Endodermal cell (in vitro differentiated cells): ENCODE data around the gene MBOAT7. TPM values are rescaled to one million over a fixed set of nuclear protein-coding genes. Genes with fewer than 3 reads are reported as not detected.
A peak's percentile ranks its signal among the peaks of the same experiment; 100 is the strongest.
"Not testable (repeated sequence)": the region's sequence is repeated elsewhere in the genome, so short reads cannot be mapped to it uniquely, and the experiment has no call there.

Experiments used
- DNase-seq: peaks from one replicate; pipeline ENCODE4 v3.0.0-alpha.2; 2017
- H3K27ac ChIP-seq: 2 replicates; pipeline ENCODE4 v1.5.1; 2013; ENCODE audit warnings: mild to moderate bottlenecking, low read depth, low read length, moderate library complexity
- H3K27me3 ChIP-seq: 2 replicates; pipeline ENCODE4 v1.6.1; 2013; ENCODE audit warnings: mild to moderate bottlenecking, low read length, moderate library complexity; ENCODE audit not compliant: insufficient read depth, control insufficient read depth, poor library complexity, severe bottlenecking
- H3K36me3 ChIP-seq: 2 replicates; pipeline ENCODE4 v1.7.0; 2013; ENCODE audit warnings: mild to moderate bottlenecking, low read length, moderate library complexity; ENCODE audit not compliant: control insufficient read depth, insufficient read depth
- H3K4me1 ChIP-seq: one replicate; pipeline ENCODE4 v1.7.0; 2013; ENCODE audit warnings: low read length; ENCODE audit not compliant: control insufficient read depth, insufficient read depth
- H3K4me3 ChIP-seq: 2 replicates; pipeline ENCODE4 v1.5.1; 2013; ENCODE audit warnings: mild to moderate bottlenecking, low read length, moderate library complexity
- H3K9ac ChIP-seq: 2 replicates; pipeline ENCODE4 v1.6.1; 2013; ENCODE audit warnings: mild to moderate bottlenecking, low read length, moderate library complexity; ENCODE audit not compliant: poor library complexity, severe bottlenecking; ENCODE audit errors: extremely low read depth
- H3K9me3 ChIP-seq: 2 replicates; pipeline ENCODE4 v1.6.1; 2013; ENCODE audit warnings: mild to moderate bottlenecking, low read length, moderate library complexity; ENCODE audit not compliant: control insufficient read depth
- H3K27ac Mint-ChIP-seq: 2 replicates; pipeline ENCODE4 v1.8.0; 2020; ENCODE audit warnings: mixed read lengths
- H3K27me3 Mint-ChIP-seq: 2 replicates; pipeline ENCODE4 v1.8.0; 2021; ENCODE audit warnings: mild to moderate bottlenecking, mixed read lengths; ENCODE audit not compliant: insufficient read depth
- H3K36me3 Mint-ChIP-seq: 2 replicates; pipeline ENCODE4 v1.8.0; 2020; ENCODE audit warnings: low read depth, mixed read lengths
- H3K4me1 Mint-ChIP-seq: 2 replicates; pipeline ENCODE4 v1.8.0; 2020; ENCODE audit warnings: mixed read lengths
- H3K4me3 Mint-ChIP-seq: 2 replicates; pipeline ENCODE4 v1.8.0; 2020; ENCODE audit warnings: mild to moderate bottlenecking, moderate library complexity, mixed read lengths
- H3K9me3 Mint-ChIP-seq: 2 replicates; pipeline ENCODE4 v1.8.0; 2020; ENCODE audit warnings: mild to moderate bottlenecking, mixed read lengths
- WGBS, 2 experiments: methylation state at CpG; one replicate each; pipeline versions ENCODE4 v1.1.5 to v1.1.7; 2013; ENCODE audit warnings: missing lambda C conversion rate in 2 of 2, mixed read lengths in 1 of 2; ENCODE audit not compliant: insufficient coverage in 1 of 2, insufficient read length in 1 of 2; 5-methylcytosine and 5-hydroxymethylcytosine counted together
- total RNA-seq, 2 donors: library from RNA; stranded (reverse); fragmentation: NEBNext Ultra II Directional in 1 of 2; extraction: Animal tissue kit (Norgen Biotek cat#: 25700) in 1 of 2; gene quantifications; 2 replicates in 1 of 2; 3 replicates in 1 of 2; pipeline ENCODE4 v1.2.1, GENCODE V29; 2021
- TF ChIP-seq, protein P1 (sequence below): fragments of 200-600 bp; sonication (generic); conservative IDR thresholded peaks from 2 replicates; pipeline ENCODE4 v1.5.0; 2021; ENCODE audit warnings: antibody characterized with exemption, mild to moderate bottlenecking

Gene MBOAT7
- total RNA-seq, 2 donors from 2014 or later: 126 to 131 TPM

DNA sequence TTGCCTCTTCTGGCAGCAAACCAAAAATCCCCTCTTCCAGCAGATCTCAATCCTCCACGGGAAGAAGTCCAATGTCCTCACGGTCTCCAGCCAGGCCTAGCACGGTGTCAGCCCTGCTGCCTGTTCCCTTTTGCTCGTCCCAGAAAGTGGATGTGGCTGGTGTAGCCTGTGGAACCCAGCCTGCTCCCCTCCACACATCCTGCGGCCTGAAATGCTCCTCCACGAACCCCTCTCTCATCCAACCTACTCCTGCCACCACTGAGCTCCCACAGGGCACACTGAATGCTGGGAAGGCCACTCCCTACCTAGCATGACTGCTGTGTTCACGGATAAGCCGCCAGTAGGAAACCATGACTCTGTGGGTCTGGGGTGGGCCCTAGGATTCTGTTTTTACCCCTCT lies 3.0 kb downstream of the MBOAT7 start:
- Mint-ChIP-seq H3K27ac (no peak overlapping the region), H3K4me1 (peaks cover 4% of the 10 kb centered on the region), H3K27me3 (no peaks in the 10 kb centered on the region), H3K4me3 (no peak overlapping the region), H3K36me3 (peaks cover 38% of the 10 kb centered on the region), H3K9me3 (no peaks in the 10 kb centered on the region)
- H3K9me3 ChIP-seq: no peaks in the 10 kb centered on the region
- no peak for DNase-seq
- H3K27me3 ChIP-seq: no peaks in the 10 kb centered on the region
- 94 to 96% methylated on average over 4 to 8 of the region's 8 CpGs for WGBS, 2 experiments
- no peak overlapping the region for H3K27ac ChIP-seq
- H3K36me3 ChIP-seq: peaks cover 29% of the 10 kb centered on the region
- no peaks in the 10 kb centered on the region for H3K4me1 ChIP-seq
- no peak overlapping the region for H3K9ac ChIP-seq
- TF ChIP-seq, protein P1, sequence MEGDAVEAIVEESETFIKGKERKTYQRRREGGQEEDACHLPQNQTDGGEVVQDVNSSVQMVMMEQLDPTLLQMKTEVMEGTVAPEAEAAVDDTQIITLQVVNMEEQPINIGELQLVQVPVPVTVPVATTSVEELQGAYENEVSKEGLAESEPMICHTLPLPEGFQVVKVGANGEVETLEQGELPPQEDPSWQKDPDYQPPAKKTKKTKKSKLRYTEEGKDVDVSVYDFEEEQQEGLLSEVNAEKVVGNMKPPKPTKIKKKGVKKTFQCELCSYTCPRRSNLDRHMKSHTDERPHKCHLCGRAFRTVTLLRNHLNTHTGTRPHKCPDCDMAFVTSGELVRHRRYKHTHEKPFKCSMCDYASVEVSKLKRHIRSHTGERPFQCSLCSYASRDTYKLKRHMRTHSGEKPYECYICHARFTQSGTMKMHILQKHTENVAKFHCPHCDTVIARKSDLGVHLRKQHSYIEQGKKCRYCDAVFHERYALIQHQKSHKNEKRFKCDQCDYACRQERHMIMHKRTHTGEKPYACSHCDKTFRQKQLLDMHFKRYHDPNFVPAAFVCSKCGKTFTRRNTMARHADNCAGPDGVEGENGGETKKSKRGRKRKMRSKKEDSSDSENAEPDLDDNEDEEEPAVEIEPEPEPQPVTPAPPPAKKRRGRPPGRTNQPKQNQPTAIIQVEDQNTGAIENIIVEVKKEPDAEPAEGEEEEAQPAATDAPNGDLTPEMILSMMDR: no peak
- no peak overlapping the region for H3K4me3 ChIP-seq

DNA sequence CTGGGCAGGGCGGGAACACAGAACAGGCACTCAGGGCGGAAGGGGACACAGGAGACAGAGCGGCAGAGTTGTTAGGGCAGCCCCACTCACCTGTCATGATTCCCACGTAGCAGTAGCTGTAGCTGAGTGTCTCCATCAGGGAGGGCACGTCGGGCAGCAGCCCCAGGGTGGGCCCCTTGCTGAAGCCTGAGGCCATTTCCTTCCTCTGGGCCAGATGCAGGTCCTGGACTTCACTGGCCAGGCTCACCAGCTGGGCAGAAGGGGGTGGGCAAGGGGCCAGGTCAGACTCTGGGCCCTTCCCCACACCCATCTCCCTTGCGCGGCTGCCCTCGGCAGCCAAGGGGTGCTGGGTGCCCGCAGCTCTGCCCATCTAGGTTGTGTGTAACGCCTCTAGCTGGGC lies 5.9 kb downstream of the MBOAT7 start:
- no peaks in the 10 kb centered on the region for H3K4me1 ChIP-seq
- peaks cover 53% of the 10 kb centered on the region for H3K36me3 Mint-ChIP-seq
- TF ChIP-seq, protein P1: no peak
- no peaks in the 10 kb centered on the region for H3K9me3 ChIP-seq
- no peak overlapping the region for H3K9ac ChIP-seq
- WGBS, 2 experiments: 93 to 96% methylated on average over 5 to 11 of the region's 11 CpGs
- no peak overlapping the region for H3K4me3 Mint-ChIP-seq
- no peaks in the 10 kb centered on the region for H3K27me3 ChIP-seq
- no peaks in the 10 kb centered on the region for H3K9me3 Mint-ChIP-seq
- DNase-seq: no peak
- no peak overlapping the region for H3K4me3 ChIP-seq
- peaks cover 43% of the 10 kb centered on the region for H3K36me3 ChIP-seq
- H3K27me3 Mint-ChIP-seq: no peaks in the 10 kb centered on the region
- H3K27ac ChIP-seq: no peak overlapping the region
- H3K4me1 Mint-ChIP-seq: peaks cover 4% of the 10 kb centered on the region
- no peak overlapping the region for H3K27ac Mint-ChIP-seq

DNA sequence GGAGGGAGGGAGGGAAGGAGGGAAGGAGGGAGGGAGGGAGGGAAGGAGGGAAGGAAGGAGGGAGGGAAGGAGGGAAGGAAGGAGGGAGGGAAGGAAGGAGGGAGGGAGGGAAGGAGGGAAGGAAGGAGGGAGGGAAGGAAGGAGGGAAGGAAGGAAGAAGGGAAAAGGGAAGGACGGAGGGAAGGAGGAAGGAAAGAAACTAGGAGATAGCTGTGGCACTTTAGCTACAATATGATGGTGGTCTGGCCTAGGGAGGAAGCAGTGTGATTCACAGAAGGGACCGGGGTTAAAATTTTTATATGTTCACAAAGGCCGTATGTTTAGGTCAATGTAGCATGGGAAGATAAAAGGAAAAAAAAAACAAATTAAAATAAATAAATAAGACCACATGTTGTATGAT lies 7.5 kb downstream of the MBOAT7 start:
- H3K4me1 Mint-ChIP-seq, H3K4me3 Mint-ChIP-seq, DNase-seq, H3K4me1 ChIP-seq, H3K9ac ChIP-seq, H3K27ac Mint-ChIP-seq, H3K9me3 ChIP-seq, H3K4me3 ChIP-seq, H3K9me3 Mint-ChIP-seq, H3K27ac ChIP-seq, H3K27me3 Mint-ChIP-seq, H3K27me3 ChIP-seq: not testable (repeated sequence)
- H3K36me3 ChIP-seq: peaks cover 43% of the 10 kb centered on the region
- peaks cover 50% of the 10 kb centered on the region for H3K36me3 Mint-ChIP-seq
- 99 to 100% methylated on average over 1 to 3 of the region's 3 CpGs for WGBS, 2 experiments

DNA sequence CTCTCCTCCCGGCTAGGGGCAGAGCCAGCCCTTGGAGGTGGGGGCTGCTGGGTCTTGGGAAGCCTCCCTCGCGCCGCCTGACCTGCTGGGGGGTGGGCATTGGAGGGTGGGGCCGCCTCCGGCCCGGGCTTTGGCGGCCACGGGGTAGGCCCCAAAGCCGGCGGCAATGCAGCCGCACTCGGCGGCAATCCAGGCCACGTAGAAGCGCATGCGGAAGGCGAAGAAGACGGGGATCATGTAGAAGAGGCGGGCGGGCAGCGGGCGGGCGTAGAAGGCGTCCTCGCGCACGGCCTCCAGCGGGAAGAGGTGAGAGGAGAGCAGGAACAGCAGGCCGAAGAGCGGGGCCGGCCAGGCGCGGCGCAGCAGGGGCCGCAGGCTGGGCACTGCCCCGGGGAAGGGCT lies 8.7 kb downstream of the MBOAT7 start:
- H3K27ac ChIP-seq: peak overlapping the region; percentile 90
- H3K36me3 ChIP-seq: peaks cover 42% of the 10 kb centered on the region
- no peaks in the 10 kb centered on the region for H3K27me3 ChIP-seq
- peaks cover 46% of the 10 kb centered on the region for H3K36me3 Mint-ChIP-seq
- H3K4me3 ChIP-seq: no peak overlapping the region
- H3K4me1 Mint-ChIP-seq: no peaks in the 10 kb centered on the region
- TF ChIP-seq, protein P1: no peak
- 93 to 94% methylated on average over 23 to 37 of the region's 37 CpGs for WGBS, 2 experiments
- no peaks in the 10 kb centered on the region for H3K27me3 Mint-ChIP-seq
- no peak overlapping the region for H3K27ac Mint-ChIP-seq
- H3K9ac ChIP-seq: peak overlapping the region; percentile 25
- H3K4me1 ChIP-seq: no peaks in the 10 kb centered on the region
- H3K9me3 Mint-ChIP-seq: no peaks in the 10 kb centered on the region
- DNase-seq: no peak
- no peak overlapping the region for H3K4me3 Mint-ChIP-seq
- no peaks in the 10 kb centered on the region for H3K9me3 ChIP-seq
